GM15510 (cell line): ENCODE measurements around the gene FAM98C.

Experiments
- POLR2A ChIP-seq: IDR thresholded peaks from 3 replicates; pipeline ENCODE4 v1.6.1; 2011; ENCODE audit warnings: borderline replicate concordance; ENCODE audit not compliant: insufficient read length; ENCODE audit errors: extremely low read depth

FAM98C gene

GRCh38 chr19:38429055-38429810 is 26.3 kb downstream of the FAM98C start:
- TF ChIP-seq POLR2A, result no peak

GRCh38 chr19:38429811-38430156 is 26.9 kb downstream of the FAM98C start:
- TF ChIP-seq POLR2A, result no peak

- TF ChIP-seq POLR2A, result no peak
These were observed 28.0 kb downstream of the FAM98C start for GRCh38 chr19:38430931-38431330.

- TF ChIP-seq POLR2A, result no peak
These were observed 30.4 kb downstream of the FAM98C start, which contains the start of gene RYR1 for GRCh38 chr19:38433268-38433733. TSS of gene RYR1 (plus strand) at chr19:38433691. CDS start at chr19:38433830, 139 bp downstream.

GRCh38 chr19:38434549-38435051 is 31.7 kb downstream of the FAM98C start:
- TF ChIP-seq POLR2A, result no peak

- no peak for TF ChIP-seq POLR2A
These were observed 34.4 kb downstream of the FAM98C start for GRCh38 chr19:38437295-38437694.

GRCh38 chr19:38437917-38438316 is 35.0 kb downstream of the FAM98C start:
- no peak for TF ChIP-seq POLR2A

GRCh38 chr19:38440592-38440991 is 37.7 kb downstream of the FAM98C start:
- TF ChIP-seq POLR2A, result no peak

- no peak for TF ChIP-seq POLR2A
These were observed 38.9 kb downstream of the FAM98C start for GRCh38 chr19:38441657-38442348.

GRCh38 chr19:38442736-38443135 is 39.8 kb downstream of the FAM98C start:
- TF ChIP-seq POLR2A, result no peak

GRCh38 chr19:38443458-38443999 is 40.6 kb downstream of the FAM98C start:
- no peak for TF ChIP-seq POLR2A

GRCh38 chr19:38444026-38444425 is 41.1 kb downstream of the FAM98C start:
- no peak for TF ChIP-seq POLR2A

GRCh38 chr19:38445362-38445761 is 42.5 kb downstream of the FAM98C start:
- no peak for TF ChIP-seq POLR2A

GRCh38 chr19:38448225-38448624 is 45.3 kb downstream of the FAM98C start:
- no peak for TF ChIP-seq POLR2A

GRCh38 chr19:38449518-38449917 is 46.6 kb downstream of the FAM98C start:
- TF ChIP-seq POLR2A, result no peak
